Epithelial cell of proximal tubule (primary cell): ENCODE measurements around the gene COQ2. TPM values are rescaled to one million over a fixed set of nuclear protein-coding genes. Genes with fewer than 3 reads are reported as not detected.

Experiments used
- DNase-seq: peaks from one replicate; pipeline ENCODE4 v3.0.0-alpha.2; 2011; ENCODE audit warnings: low read depth
- H3K4me3 ChIP-seq: 2 replicates; pipeline ENCODE4 v1.5.1; 2011; ENCODE audit warnings: low read depth, mild to moderate bottlenecking, low read length
- total RNA-seq: library from RNA; depleted of rRNA; stranded (reverse); fragments of >200 nt; gene quantifications from 2 replicates; pipeline ENCODE4 v1.2.3, GENCODE V29; 2015
- TF ChIP-seq, protein P1 (sequence below): conservative IDR thresholded peaks from 2 replicates; pipeline ENCODE4 v1.5.1; 2012; ENCODE audit warnings: low read depth, mild to moderate bottlenecking, low read length

COQ2 gene
- total RNA-seq, 1 donor from 2014 or later: 28.8 TPM

DNA sequence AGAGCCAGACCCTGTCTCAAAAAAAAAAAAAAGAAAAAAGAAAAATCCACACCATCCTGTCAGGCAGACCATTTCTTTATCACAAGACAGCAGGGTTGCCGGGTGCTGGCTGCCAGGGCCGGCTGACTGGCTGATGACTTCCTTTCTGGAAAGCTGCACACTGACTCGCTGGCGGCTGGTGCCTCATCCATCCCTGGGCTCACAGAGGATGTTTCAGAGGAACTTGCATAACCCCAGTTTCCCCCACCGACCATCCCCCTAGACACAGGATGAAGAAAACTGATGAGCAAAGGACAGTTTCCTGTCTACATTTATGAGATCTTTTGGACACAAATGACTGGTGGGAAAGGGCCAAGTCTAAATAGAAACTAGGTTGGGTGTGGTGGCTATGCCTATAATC, 36.0 kb upstream of the COQ2 start:
- TF ChIP-seq, protein P1, sequence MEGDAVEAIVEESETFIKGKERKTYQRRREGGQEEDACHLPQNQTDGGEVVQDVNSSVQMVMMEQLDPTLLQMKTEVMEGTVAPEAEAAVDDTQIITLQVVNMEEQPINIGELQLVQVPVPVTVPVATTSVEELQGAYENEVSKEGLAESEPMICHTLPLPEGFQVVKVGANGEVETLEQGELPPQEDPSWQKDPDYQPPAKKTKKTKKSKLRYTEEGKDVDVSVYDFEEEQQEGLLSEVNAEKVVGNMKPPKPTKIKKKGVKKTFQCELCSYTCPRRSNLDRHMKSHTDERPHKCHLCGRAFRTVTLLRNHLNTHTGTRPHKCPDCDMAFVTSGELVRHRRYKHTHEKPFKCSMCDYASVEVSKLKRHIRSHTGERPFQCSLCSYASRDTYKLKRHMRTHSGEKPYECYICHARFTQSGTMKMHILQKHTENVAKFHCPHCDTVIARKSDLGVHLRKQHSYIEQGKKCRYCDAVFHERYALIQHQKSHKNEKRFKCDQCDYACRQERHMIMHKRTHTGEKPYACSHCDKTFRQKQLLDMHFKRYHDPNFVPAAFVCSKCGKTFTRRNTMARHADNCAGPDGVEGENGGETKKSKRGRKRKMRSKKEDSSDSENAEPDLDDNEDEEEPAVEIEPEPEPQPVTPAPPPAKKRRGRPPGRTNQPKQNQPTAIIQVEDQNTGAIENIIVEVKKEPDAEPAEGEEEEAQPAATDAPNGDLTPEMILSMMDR: no peak
- no peak for DNase-seq
- H3K4me3 ChIP-seq: no peak overlapping the region

DNA sequence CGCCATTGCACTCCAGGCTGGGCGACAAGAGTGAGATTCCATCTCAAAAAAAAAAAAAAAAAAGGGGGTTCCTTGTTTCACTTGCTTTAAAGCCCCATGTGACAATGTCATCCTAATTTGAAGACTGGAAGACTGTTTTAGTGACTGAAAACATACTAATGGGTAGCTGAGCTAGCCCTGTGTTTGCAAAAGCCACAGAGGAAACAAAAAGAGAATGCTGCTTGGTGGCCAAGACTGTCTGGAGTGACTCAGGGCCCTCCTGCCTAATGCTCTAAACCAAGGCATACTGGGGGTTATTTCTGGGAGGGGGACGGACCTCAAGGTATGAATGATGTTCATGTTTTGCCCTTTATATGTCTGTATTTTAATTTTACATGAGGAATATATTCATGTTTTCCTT, 34.1 kb upstream of the COQ2 start:
- H3K4me3 ChIP-seq: no peak overlapping the region
- TF ChIP-seq, protein P1: no peak
- no peak for DNase-seq

DNA sequence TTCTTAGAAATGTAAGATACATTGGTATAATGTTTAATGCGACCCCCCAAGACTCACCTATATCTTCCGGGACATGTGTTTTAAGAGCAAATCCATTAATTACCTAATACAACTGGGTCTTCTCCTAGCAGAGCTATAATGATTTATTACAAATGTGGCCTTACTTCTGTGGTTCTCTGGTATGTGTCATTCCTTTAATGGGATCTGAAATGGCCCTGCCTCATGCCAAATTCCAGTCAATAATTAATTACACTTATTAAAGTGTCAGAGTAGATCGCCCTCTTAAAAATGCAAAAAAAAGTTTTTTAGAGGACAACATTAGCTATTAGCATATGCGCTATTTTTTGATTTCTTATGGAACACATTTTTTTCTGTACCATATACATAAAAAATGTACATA, 33.1 kb upstream of the COQ2 start:
- TF ChIP-seq, protein P1: no peak
- no peak for DNase-seq
- no peak overlapping the region for H3K4me3 ChIP-seq

DNA sequence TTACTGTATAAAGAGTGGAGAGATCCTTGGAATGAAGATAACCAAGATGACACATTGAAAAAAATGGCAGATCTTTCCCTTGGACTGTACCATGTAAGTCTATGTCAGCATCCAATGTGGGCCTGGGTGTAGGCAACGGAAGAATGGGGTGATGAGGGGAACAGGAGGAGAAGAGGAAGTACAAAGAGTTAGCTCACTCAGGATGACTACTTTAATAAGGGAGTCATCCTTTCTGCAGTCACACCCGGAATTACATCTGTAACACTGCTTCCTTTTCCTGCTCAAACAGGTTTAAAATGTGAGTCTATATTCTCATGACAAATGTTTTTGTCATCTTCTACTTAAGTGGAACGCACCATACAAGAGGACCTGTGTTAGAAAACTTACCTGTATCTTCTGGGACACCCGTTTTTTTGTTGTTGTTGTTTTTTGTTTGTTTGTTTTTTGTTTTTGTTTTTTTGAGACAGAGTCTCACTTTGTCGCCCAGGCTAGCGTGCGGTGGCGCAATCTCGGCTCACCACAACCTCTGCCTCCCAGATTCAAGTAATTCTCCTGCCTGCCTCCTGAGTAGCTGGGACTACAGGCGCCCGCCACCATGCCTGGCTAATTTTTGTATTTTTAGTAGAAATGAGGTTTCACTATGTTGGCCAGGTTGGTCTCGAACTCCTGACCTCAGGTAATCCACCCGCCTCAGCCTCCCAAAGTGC, 32.0 kb upstream of the COQ2 start:
- no peak overlapping the region for H3K4me3 ChIP-seq
- TF ChIP-seq, protein P1: no peak
- DNase-seq: no peak

DNA sequence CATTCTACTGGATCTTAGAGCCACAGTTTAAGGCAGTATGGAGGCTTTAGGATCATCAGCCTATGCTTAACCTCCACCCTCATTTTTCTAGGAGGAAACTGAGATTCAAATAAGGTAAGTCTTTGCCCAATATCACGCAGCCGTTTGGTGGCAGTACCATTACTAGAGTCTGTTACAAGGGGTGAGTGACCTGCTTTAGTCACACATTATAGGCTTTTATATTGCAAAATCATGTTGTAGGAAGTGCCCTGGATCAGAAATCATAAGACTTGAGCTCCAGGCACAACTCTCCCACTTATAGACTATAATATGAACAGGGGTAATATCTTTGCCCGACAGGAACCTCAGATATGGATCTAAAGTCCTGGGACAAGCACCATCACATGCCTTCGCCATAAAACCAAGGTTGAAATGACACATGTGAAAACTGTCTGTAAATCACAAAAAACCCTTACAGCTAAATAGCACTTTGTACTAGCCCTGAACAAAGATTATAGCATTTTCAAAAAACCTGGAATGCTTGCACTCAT, 30.8 kb upstream of the COQ2 start:
- DNase-seq: no peak
- no peak overlapping the region for H3K4me3 ChIP-seq
- TF ChIP-seq, protein P1: no peak

DNA sequence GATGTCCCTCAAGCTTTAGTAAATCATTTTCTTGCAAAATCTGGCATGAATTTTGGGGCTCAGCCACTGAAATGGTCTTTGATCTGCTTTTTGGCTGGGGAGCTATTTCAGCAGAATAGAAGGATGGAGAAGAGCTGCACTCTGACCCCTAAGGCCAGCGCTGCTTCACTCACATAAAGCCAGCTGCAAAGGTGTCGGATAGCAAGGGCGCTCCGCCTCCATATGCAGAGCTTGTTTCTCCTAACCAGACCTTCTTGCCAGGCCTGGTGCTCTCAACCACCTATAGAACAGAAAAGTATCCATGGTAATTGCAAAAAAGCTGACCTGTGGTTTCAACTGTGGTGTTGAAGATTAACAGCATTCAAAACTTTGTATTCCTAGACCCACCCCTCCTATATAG, 24.1 kb upstream of the COQ2 start:
- TF ChIP-seq, protein P1: no peak
- DNase-seq: no peak
- no peak overlapping the region for H3K4me3 ChIP-seq

DNA sequence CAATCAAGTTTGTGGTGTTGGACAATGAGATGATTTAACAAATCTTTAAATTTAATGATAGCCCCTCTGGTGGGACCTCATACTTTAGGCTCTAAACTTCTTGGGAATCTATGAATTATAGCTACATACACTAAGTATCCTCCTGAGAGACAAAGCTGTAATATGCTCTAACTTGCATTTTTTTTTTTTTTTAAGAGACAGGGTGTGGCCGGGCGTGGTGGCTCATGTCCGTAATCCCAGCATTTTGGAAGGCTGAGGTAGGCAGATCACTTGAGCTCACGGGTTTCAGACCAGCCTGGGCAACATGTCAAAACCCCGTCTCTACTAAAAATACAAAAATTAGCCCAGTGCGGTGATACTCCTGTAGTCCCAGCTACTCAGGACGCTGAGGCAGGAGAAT, 23.3 kb upstream of the COQ2 start:
- TF ChIP-seq, protein P1: no peak
- no peak for DNase-seq
- no peak overlapping the region for H3K4me3 ChIP-seq
